Spleen (tissue), 13 donors: ENCODE results near the gene ASF1A. TPM values are rescaled to one million over a fixed set of nuclear protein-coding genes. Genes with fewer than 3 reads are reported as not detected.
A peak's percentile ranks its signal among the peaks of the same experiment; 100 is the strongest.

Experiments
- DNase-seq: peaks from one replicate; pipeline ENCODE4 v3.0.0-alpha.2; 2020
- H3K27ac ChIP-seq, 8 donors: fragments of 200-600 bp; sonication (generic) in 7 of 8; 1 replicate in 4 of 8; 2 replicates in 4 of 8; pipeline versions ENCODE4 v1.5.0 to v1.8.0; 2016 to 2021; ENCODE audit warnings: inconsistent platforms in 4 of 8, mild to moderate bottlenecking in 4 of 8, moderate library complexity in 1 of 8
- H3K27me3 ChIP-seq, 7 donors: fragments of 200-600 bp; sonication (generic) in 6 of 7; replicated peaks in 1 of 7; 1 replicate in 4 of 7; 2 replicates in 3 of 7; pipeline versions ENCODE4 v1.5.0 to v1.8.0; 2016 to 2021; ENCODE audit warnings: inconsistent platforms in 3 of 7, mild to moderate bottlenecking in 1 of 7
- H3K36me3 ChIP-seq, 6 donors: fragments of 200-600 bp; sonication (generic) in 5 of 6; 1 replicate in 4 of 6; 2 replicates in 2 of 6; pipeline versions ENCODE4 v1.5.0 to v1.8.0; 2016 to 2021; ENCODE audit warnings: inconsistent platforms in 2 of 6
- H3K4me1 ChIP-seq, 6 donors: fragments of 200-600 bp; sonication (generic) in 5 of 6; 1 replicate in 3 of 6; 2 replicates in 3 of 6; pipeline versions ENCODE4 v1.5.0 to v1.8.0; 2016 to 2021; ENCODE audit warnings: inconsistent platforms in 3 of 6
- H3K4me3 ChIP-seq, 8 donors: fragments of 200-600 bp; sonication (generic) in 7 of 8; 1 replicate in 4 of 8; 2 replicates in 4 of 8; pipeline versions ENCODE4 v1.5.0 to v1.8.0; 2016 to 2021; ENCODE audit warnings: inconsistent platforms in 4 of 8, mild to moderate bottlenecking in 4 of 8, moderate library complexity in 2 of 8
- H3K9me3 ChIP-seq, 8 donors: fragments of 200-600 bp; sonication (generic) in 7 of 8; 1 replicate in 4 of 8; 2 replicates in 4 of 8; pipeline versions ENCODE4 v1.5.0 to v1.8.0; 2016 to 2021; ENCODE audit warnings: inconsistent platforms in 4 of 8
- CTCF ChIP-seq, 11 experiments: fragments of 200-600 bp in 7 of 11; fragments of 450-650 bp in 4 of 11; sonication (generic) in 4 of 11; IDR thresholded peaks in 8 of 11; conservative IDR thresholded peaks in 3 of 11; 1 replicate in 7 of 11; 2 replicates in 4 of 11; pipeline versions ENCODE4 v1.4.0 to v1.8.0; 2016 to 2021; ENCODE audit warnings: antibody characterized with exemption in 11 of 11, inconsistent platforms in 4 of 11, mild to moderate bottlenecking in 1 of 11
- POLR2A ChIP-seq, 3 donors: fragments of 450-650 bp; IDR thresholded peaks; one replicate each; pipeline ENCODE4 v1.5.1; 2017; ENCODE audit warnings: antibody characterized with exemption in 3 of 3, mild to moderate bottlenecking in 1 of 3
- POLR2AphosphoS5 ChIP-seq, 3 donors: sonication (generic); formaldehyde crosslinking; IDR thresholded peaks; one replicate each; pipeline ENCODE4 v1.5.1; 2017; ENCODE audit warnings: antibody characterized with exemption in 3 of 3
- WGBS, 5 donors: extraction: QIAGEN DNeasy Blood & Tissue Kit in 3 of 5; methylation state at CpG; one replicate each; pipeline versions ENCODE4 v1.1.5 to v1.1.7; 2013 to 2018; 5-methylcytosine and 5-hydroxymethylcytosine counted together
- intact Hi-C: fragments of 100-400 bp; cut with DNase I; formaldehyde crosslinking; loops from one replicate; pipeline ENCODE4 v1.15.0; 2023; ENCODE audit warnings: low total_unique reads
- long read RNA-seq, 2 donors: transcript quantifications; one replicate each; lab custom pipeline, GENCODE V29; 2026
- polyA plus RNA-seq, 3 donors: library from polyadenylated mRNA; stranded (reverse); fragments of 200-250 nt; gene quantifications; one replicate each; pipeline ENCODE4 v1.2.1, GENCODE V29; 2013
- total RNA-seq, 7 donors: library from RNA; depleted of rRNA in 3 of 7; stranded (reverse); fragments of >200 nt in 3 of 7; fragmentation: NEBNext Ultra II Directional in 4 of 7; extraction: Animal tissue kit (Norgen Biotek cat#: 25700) in 4 of 7; gene quantifications; one replicate each; pipeline versions ENCODE4 v1.1.0 to v1.2.1, GENCODE V29; 2016 to 2021
- donor health status: healthy with polysubstance abuse.
- donor health status: DM: no; HTN: no; CAD: no; lungs with moderate emphysema.
- donor health status: DM: no; HTN: no; CAD: no.
- donor health status: Bipolar disorder and iron deficiency.
- donor health status: healthy.
- donor health status: DM: no; HTN: no; CAD: no.
- donor health status: DM: yes; HTN: yes; CAD: no.

ASF1A gene
- total RNA-seq (10 to 100 TPM; 16.3 to 27.2 (median 17.6) TPM), polyA plus RNA-seq (10 to 100 TPM; 16.3 to 19.6 (median 16.7) TPM)
- long read RNA-seq, donor 1, transcript ASF1A-201 (4 exons, 2,362 nt), result major isoform, 18 of 19 reads
- long read RNA-seq, donor 1, partial matches to known transcripts, result 0 of 19 reads
- long read RNA-seq, donor 1, other reads (novel, unspliced or antisense), result 0 of 19 reads
- long read RNA-seq, donor 2, transcript ASF1A-201 (4 exons, 2,362 nt), result major isoform, 14 of 14 reads
- long read RNA-seq, donor 2, partial matches to known transcripts, result 0 of 14 reads
- long read RNA-seq, donor 2, other reads (novel, unspliced or antisense), result 0 of 14 reads

- intact Hi-C loops, result no loop called here
These were observed at the start of gene ASF1A for GRCh38 chr6:118893807-118894424. Gene ASF1A (plus strand): TSS chr6:118894152. CDS start chr6:118894414, 262 bp downstream.

DNA sequence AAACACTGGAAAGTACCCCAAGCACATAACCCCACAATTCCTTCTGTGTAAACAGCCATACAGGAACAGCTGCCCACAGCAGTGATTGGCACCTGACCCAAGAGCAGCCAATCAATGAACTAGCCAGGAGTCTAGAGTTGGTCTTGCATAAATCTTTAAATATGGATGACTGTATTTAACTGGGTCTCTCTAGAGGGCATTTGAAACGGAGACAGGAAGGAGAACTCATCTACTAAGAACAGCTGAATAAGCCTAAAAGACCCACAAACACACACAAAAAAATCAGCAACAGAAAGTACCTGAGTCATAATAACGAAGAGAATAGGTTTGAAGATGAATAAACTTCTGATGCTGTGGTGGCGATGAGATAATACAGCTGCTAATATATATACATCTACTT, 49.0 kb upstream of the ASF1A start:
- Histone ChIP-seq H3K4me3 (no peak overlapping the region), H3K36me3 (peaks cover 0 to 9% (median 2%) of the 10 kb centered on the region in 6 donors), H3K9me3 (no peaks in the 10 kb centered on the region), H3K27me3 (no peaks in the 10 kb centered on the region), H3K27ac (no peak overlapping the region), H3K4me1 (no peaks in the 10 kb centered on the region)
- TF ChIP-seq POLR2AphosphoS5 (IDR thresholded peaks at IDR 0.05) (no peak), POLR2A (IDR thresholded peaks at IDR 0.05) (no peak), CTCF (IDR thresholded peaks at IDR 0.05 in 8 of 11, conservative IDR thresholded peaks at IDR 0.05 in 3 of 11) (no peak)
- no peak for DNase-seq
- intact Hi-C loops, result no loop called here
- 64 to 81% (median 75%) methylated on average over 3 of the region's 3 CpGs for WGBS, 5 donors

More at GRCh38 chr6:118893807-118894424, at the start of gene ASF1A:
- peak within 1 kb of the TSS; percentile 91 to 99 (median 98) for H3K27ac ChIP-seq
- no peaks in the 10 kb centered on the region for H3K9me3 ChIP-seq
- DNase-seq, result peak; percentile 97
- H3K27me3 ChIP-seq, result no peaks in the 10 kb centered on the region
- H3K4me1 ChIP-seq, result peaks cover 31 to 79% (median 62%) of the 10 kb centered on the region in 6 donors
- 0 to 1% (median 1%) methylated on average over 49 to 51 of the region's 51 CpGs for WGBS, 5 donors
- H3K4me3 ChIP-seq, result peak within 1 kb of the TSS; percentile 81 to 97 (median 89)
- peak; percentile 40 to 73 (median 63) for TF ChIP-seq CTCF (IDR thresholded peaks at IDR 0.05 in 8 of 11, conservative IDR thresholded peaks at IDR 0.05 in 3 of 11)
- TF ChIP-seq POLR2AphosphoS5 (IDR thresholded peaks at IDR 0.05), result peak; percentile 88 to 97 (median 95)
- TF ChIP-seq POLR2A (IDR thresholded peaks at IDR 0.05), result peak in 2 of 3 donors; percentile 44 to 83
- H3K36me3 ChIP-seq, result peaks cover 0 to 7% (median 0%) of the 10 kb centered on the region in 6 donors

DNA sequence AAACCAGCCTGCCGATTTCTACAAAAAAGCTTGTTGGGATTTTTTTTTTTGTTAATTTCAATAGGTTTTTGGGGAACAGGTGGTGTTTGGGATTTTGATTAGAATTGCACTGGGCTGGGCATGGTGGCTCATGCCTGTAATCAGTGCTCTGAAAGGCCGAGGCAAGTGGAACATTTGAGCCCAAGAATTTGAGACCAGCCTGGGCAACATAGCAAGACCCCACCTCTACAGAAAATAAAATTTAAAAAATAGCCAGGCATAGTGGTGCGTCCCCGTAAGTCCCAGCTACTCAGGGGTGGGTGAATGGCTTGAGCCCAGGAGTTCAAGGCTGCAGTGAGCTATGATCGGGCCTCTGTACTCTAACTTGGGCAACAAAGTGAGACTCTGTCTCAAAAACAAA, 40.5 kb upstream of the ASF1A start:
- intact Hi-C loops, result no loop called here
- no peaks in the 10 kb centered on the region for H3K9me3 ChIP-seq

More for the DNA sequence above, 40.5 kb upstream of the ASF1A start:
- no peak for TF ChIP-seq POLR2A (IDR thresholded peaks at IDR 0.05)
- TF ChIP-seq CTCF (IDR thresholded peaks at IDR 0.05 in 8 of 11, conservative IDR thresholded peaks at IDR 0.05 in 3 of 11), result no peak
- no peak for TF ChIP-seq POLR2AphosphoS5 (IDR thresholded peaks at IDR 0.05)
- H3K36me3 ChIP-seq, result peaks cover 0 to 23% (median 0%) of the 10 kb centered on the region in 6 donors
- H3K27me3 ChIP-seq, result no peaks in the 10 kb centered on the region
- H3K4me3 ChIP-seq, result no peak overlapping the region
- no peaks in the 10 kb centered on the region for H3K4me1 ChIP-seq
- DNase-seq, result no peak
- 87 to 99% (median 98%) methylated on average over 5 of the region's 5 CpGs for WGBS, 5 donors
- no peak overlapping the region for H3K27ac ChIP-seq
